Ovary (tissue), 3 donors: ENCODE measurements around the gene EFCAB6.

Source experiments
- CTCF ChIP-seq, 3 donors: fragments of 450-650 bp in 2 of 3; fragments of 200-600 bp in 1 of 3; IDR thresholded peaks; one replicate each; pipeline versions ENCODE4 v1.5.1 to v1.8.0; 2016 to 2022; ENCODE audit warnings: antibody characterized with exemption in 3 of 3, mild to moderate bottlenecking in 1 of 3
- POLR2A ChIP-seq: fragments of 450-650 bp; IDR thresholded peaks from one replicate; pipeline ENCODE4 v1.6.1; 2017; ENCODE audit warnings: antibody characterized with exemption, mild to moderate bottlenecking, moderate library complexity
- donor health status: DM: no; HTN: no; CAD: no.

- TF ChIP-seq POLR2A (no peak), CTCF (IDR thresholded peaks at IDR 0.05) (no peak)
These were observed 39.2 kb upstream of the EFCAB6 start for GRCh38 chr22:43851058-43851978.
